B cell (primary cell): ENCODE results near the gene CLEC19A.

Experiments used
- EZH2 ChIP-seq: IDR thresholded peaks from 2 replicates; pipeline ENCODE4 v1.6.1; 2012; ENCODE audit warnings: borderline replicate concordance, low read depth, mild to moderate bottlenecking, moderate library complexity, low read length; ENCODE audit not compliant: insufficient read depth, poor library complexity, severe bottlenecking
- TF ChIP-seq, protein P1 (sequence below): fragments of 200-600 bp; IDR thresholded peaks from one replicate; pipeline ENCODE4 v1.8.0; 2022; ENCODE audit warnings: antibody characterized with exemption, mild to moderate bottlenecking

DNA sequence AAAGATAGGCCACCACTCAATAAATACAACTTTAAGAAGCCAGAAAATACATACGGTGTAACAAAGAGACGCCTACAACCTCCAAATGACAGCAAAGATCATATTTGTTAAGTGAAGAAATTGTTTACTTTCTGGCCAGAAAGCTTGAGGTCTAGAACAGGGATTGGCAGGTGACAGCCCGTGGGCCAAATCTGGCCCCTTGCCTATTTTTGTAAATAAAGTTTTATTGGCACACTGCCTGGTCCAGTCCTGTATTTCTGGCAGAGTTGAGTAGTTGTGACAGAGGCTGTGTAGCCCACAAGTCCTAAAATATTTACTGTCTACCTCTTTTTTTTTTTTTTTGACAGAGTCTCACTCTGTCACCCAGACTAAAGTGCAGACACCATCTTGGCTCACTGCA lies 3.4 kb upstream of the CLEC19A start:
- TF ChIP-seq, protein P1, sequence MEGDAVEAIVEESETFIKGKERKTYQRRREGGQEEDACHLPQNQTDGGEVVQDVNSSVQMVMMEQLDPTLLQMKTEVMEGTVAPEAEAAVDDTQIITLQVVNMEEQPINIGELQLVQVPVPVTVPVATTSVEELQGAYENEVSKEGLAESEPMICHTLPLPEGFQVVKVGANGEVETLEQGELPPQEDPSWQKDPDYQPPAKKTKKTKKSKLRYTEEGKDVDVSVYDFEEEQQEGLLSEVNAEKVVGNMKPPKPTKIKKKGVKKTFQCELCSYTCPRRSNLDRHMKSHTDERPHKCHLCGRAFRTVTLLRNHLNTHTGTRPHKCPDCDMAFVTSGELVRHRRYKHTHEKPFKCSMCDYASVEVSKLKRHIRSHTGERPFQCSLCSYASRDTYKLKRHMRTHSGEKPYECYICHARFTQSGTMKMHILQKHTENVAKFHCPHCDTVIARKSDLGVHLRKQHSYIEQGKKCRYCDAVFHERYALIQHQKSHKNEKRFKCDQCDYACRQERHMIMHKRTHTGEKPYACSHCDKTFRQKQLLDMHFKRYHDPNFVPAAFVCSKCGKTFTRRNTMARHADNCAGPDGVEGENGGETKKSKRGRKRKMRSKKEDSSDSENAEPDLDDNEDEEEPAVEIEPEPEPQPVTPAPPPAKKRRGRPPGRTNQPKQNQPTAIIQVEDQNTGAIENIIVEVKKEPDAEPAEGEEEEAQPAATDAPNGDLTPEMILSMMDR, result no peak
- no peak for TF ChIP-seq EZH2
